WTC11 (cell line): ENCODE measurements around the gene SMAP2.

Source experiments
- ETV6 ChIP-seq: sonication (generic); formaldehyde crosslinking; IDR thresholded peaks from 2 replicates; pipeline ENCODE4 v1.8.1; 2022; ENCODE audit warnings: mild to moderate bottlenecking, missing genetic modification reagents
- FOXP1 ChIP-seq: sonication (generic); formaldehyde crosslinking; IDR thresholded peaks from 2 replicates; pipeline ENCODE4 v1.8.0; 2022; ENCODE audit warnings: missing genetic modification reagents, mild to moderate bottlenecking, moderate library complexity, borderline replicate concordance
- SMAD4 ChIP-seq: sonication (generic); formaldehyde crosslinking; IDR thresholded peaks from 2 replicates; pipeline ENCODE4 v1.8.0; 2022; ENCODE audit warnings: mild to moderate bottlenecking, missing genetic modification reagents
- TF ChIP-seq, protein P1 (sequence below): fragments of 200-600 bp; IDR thresholded peaks from 2 replicates; pipeline ENCODE4 v1.8.0; 2022; ENCODE audit warnings: antibody characterized with exemption

DNA sequence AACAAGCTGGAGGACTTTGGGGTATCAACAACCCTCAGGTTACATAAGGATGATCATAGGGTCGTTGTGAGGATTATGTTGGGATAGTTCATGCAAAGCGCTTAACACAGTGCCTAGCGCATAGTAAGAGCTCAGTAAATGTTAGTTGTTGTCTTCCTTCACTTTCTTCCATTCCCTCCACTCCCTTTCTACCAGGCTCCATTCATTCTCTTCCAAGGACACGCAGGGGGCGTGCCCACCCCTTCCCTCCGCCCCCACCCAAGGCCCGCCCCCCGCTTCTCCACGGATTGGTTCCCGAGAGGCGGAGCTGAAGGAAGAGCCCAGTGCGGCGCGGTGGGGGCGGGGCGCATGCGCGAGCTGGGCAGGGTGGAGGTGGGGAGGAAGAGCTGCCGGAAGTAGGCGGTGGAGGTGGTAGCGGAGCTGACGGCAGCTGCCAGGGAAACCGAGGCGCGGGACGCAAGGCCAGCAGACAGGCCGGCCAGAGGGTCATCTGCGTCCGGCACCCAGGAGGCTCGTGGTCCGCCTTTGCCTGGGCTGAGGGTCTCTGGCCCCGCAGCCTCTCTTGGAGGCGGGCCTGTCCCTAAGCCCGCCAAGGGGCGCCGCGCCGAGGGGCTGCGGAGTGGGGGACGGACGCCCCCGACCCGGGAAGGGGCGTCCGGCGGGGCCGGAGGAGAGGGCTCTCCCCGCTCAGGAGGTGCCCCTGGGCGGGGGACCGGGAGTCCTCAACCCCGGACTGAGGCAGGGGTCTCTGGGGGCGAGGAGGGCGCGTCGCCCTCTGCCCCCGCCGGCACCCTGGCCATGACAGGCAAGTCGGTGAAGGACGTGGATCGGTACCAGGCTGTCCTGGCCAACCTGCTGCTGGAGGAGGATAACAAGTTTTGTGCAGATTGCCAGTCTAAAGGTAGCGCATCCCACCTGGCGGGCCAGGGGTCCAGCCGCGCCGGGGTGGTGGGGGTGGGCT is at the start of gene SMAP2:
- TF ChIP-seq, protein P1, sequence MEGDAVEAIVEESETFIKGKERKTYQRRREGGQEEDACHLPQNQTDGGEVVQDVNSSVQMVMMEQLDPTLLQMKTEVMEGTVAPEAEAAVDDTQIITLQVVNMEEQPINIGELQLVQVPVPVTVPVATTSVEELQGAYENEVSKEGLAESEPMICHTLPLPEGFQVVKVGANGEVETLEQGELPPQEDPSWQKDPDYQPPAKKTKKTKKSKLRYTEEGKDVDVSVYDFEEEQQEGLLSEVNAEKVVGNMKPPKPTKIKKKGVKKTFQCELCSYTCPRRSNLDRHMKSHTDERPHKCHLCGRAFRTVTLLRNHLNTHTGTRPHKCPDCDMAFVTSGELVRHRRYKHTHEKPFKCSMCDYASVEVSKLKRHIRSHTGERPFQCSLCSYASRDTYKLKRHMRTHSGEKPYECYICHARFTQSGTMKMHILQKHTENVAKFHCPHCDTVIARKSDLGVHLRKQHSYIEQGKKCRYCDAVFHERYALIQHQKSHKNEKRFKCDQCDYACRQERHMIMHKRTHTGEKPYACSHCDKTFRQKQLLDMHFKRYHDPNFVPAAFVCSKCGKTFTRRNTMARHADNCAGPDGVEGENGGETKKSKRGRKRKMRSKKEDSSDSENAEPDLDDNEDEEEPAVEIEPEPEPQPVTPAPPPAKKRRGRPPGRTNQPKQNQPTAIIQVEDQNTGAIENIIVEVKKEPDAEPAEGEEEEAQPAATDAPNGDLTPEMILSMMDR, result no peak
- TF ChIP-seq SMAD4 (CRISPR knock-in tag) (no peak), FOXP1 (CRISPR knock-in tag) (no peak), ETV6 (no peak)
